GM10847 (cell line): ENCODE data around the gene MRPS18A.

Source experiments
- POLR2A ChIP-seq: IDR thresholded peaks from 2 replicates; pipeline ENCODE4 v1.6.1; 2011; ENCODE audit not compliant: insufficient read length; ENCODE audit errors: extremely low read depth

The MRPS18A gene

DNA sequence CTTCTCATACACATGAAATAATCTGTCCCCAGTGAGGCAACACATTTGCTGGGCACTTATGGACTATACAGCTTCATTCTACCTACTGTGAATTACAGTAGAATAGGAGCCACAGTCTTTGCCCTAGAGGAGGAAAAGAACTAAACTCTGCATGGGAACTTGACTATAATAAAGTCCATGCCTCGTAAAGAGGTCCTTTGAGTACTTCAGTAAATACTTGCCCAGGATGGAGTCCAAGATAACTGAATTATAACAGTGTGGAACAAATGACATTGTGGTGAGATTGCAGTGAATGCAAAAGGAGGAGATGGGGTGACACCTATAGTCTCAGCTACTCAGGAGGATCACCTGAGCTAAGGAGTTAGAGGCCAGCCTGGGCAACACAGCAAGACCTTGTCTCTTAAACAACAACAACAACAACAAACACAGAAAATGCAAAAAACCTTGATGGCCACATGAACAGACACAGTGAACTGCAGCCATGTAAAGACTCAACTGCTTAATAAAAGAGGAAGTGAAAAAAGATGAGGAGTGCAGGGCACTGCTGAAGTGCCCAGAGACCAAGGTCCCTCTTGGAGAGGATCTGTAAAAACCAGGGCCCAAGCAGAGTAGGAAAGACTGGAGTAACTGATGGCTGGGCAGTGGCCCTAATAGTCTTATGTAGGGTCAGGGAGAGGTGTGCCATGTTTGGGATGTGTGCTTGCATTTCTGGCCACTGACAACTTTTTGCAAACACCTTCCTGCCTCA, 3.7 kb downstream of the MRPS18A start:
- TF ChIP-seq POLR2A, result no peak

DNA sequence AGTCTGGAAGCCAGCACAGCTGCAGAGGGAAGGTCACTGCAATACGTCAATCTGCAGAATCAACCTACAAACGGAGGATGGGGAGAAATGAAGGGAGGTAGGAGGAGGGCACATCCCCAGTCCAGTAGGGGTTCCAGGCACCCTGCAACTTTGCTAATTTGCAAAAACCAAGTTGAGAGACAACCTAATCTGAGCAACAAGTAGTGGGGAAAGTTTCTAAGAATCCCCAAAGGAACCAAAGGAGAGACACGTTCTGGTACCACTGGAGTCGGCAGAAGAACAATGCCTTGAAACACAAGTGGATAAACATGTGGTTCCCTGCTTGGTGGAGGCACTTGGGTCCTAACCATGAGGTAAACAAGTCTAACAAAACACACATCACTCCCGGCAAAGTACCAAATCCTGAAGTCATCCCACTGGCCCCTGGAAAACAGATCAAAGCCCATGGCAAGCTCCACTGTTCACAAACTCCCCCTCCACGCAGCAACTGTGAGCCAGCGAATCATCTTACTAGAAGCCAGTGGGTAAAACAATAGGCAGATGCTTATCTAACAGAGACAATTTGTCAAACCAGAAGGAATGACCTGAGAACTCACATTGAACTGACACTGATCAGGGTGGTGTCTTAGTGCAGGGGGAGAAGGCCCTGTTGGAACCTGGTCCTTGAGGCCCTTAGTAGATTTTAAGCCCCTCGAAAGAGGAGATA, 4.7 kb downstream of the MRPS18A start:
- no peak for TF ChIP-seq POLR2A

DNA sequence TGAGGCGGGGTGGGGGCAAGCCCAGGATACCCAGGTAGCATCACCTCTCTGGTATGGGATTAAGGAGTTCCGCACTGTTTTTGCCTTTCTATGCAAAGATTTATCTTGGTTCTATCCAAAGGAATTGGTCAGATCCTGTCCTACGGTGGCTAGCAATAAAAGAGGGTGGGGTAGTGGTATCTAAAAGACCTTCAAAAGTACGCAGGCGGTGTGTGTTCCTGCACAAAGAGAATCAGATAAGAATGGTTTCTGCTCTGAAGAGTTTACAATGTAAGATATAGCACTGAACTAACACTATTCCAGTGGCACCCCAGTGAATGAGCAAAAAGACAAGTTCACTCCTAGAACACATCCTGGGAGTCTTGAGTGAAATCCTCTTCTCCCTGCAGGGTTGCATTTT, 6.3 kb downstream of the MRPS18A start:
- TF ChIP-seq POLR2A, result no peak

DNA sequence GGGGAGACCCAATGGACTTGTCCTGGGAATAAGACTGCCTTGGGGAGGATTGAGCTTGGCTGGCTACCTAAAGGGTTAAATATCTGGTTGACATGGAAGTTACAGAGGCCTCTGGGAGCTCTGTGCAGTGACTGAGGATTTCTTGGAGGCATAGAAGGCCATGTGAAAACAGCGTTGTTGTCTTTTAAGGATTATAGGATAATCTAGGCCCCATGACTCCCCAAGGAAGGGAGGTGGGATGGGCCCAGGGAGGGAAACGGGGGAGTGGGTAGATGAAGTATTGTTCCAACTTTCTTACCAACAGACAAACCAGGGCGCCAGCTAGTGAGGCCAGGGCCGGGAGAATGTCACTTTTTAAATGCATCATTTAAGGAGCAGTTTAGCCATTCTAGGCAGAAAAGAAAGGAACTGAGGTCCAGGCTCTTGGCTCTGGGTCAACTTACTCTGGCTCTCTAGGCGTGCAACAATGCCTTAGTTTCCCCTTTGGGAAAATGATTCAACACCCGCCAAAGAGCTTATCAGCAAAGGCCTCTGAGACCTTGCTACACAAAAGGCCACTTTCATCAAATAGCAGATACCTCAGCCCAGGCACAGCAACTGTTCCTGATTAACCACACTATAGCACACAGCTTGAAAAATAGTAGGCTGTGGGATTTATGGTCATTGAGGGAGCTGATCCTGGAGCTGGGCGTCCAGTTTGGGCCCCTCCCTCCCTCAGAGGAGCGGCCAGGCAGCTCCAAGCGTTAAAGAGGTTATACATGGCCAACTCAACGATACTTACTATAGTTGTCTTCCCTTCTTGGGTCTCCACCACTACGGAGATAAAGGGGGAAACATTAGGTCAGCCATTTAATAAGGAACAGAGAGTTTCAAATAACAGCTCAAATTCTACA, 7.0 kb downstream of the MRPS18A start:
- TF ChIP-seq POLR2A, result no peak

DNA sequence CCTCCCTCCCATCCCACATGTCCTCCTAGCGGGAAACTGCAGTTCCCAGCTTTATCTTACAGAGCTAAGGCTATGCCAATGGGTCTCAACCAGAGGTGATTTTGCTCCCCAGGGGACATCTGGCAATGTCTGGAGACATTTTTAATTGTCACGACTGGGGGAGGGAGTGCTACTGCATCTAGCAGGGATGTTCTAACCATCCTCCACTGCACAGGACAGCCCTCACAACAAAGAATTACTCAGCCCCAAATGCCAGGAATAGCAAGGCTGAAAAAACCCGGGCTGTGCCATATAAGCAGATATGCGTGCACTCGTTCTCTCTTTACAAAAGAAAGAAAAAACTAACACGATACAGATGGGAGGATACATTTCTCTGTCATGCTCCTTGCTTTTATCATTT, 8.5 kb downstream of the MRPS18A start:
- no peak for TF ChIP-seq POLR2A

DNA sequence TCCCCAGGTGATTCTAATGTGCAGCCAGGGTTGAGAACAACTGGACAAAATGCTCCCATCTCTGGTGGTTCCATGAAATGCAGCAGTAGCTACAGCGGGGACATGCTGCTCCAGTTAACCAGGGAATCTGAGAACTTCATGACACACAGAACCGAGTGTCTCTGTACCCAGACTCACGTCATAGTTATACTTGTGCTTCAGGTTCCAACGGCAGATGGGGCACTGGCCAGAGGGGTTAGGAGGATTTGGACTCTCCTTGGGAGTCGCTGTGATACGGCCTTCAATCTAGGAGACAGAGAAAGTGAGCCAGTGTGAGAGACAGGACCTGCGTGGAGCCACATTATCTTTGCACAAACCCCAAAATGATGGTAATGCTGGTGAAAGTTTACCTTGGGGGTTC, 9.2 kb downstream of the MRPS18A start:
- no peak for TF ChIP-seq POLR2A

DNA sequence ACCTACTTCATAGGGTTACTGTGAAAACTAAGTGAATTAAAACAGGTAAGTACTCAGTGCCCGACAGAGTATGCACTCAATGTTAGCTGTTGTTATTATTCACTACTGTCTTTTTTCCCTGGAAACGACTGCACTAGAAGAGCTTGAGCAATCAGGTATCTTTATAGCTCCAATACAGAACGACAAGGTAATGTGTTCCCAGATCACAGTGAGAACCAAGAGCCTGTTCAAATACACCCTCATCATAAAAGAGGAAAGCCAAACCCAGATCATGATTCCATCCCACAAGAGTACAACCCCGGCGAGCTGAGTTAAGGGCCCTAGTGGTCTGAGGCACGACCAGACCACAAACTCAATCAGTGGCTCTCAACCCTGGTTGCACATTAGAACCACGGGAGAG, 9.8 kb downstream of the MRPS18A start:
- TF ChIP-seq POLR2A, result no peak

DNA sequence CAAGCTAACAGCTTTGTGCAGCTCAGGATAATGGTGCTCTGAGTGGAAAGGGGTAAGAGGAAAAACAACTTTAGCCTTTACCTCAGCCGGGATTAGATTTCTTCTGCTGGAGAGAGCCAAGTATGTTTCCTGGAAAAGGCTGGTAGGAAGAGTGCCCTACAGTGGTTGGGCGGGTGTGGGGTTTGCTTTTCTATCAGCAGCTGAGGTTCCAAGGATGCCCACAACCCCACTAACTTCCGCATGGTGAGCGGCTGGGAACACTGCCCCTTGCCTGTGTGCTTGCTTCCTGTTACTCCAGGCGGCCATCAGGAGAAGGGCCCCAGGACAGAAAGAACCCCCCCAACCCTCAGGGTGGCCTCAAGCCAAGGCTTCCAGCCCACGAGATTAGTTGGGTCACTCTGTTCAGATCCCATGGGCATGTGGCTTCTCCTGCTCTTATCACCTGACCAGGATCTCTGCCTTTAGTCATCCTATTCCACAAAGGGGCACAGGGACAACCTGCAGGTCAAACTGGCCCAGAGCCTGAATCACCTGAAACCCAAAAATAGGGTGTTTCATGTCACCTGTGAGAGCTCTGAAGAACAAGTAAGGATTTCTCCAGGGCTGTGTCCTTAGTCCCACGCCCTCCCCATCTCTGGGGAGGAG, 10.5 kb downstream of the MRPS18A start:
- no peak for TF ChIP-seq POLR2A

DNA sequence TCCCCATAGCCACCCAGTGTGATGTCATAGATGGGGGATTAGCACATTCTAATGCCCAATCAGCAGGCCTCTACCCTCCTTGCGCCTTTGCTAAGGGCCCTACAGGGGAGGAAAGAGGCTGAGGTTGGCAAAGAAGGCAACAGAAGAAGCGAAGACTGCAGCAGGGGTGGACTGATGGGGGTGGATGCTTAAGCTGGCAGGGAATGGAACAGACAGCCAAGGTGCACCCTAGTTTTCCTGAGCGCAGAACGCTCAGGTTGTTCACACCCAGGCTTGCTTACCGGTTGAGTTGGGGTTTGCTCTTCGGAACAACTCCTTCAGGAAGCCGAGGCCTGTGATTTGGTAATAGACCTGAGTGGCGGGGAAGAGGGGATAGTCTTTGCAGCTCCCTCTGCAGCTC, 12.7 kb downstream of the MRPS18A start:
- TF ChIP-seq POLR2A, result no peak

DNA sequence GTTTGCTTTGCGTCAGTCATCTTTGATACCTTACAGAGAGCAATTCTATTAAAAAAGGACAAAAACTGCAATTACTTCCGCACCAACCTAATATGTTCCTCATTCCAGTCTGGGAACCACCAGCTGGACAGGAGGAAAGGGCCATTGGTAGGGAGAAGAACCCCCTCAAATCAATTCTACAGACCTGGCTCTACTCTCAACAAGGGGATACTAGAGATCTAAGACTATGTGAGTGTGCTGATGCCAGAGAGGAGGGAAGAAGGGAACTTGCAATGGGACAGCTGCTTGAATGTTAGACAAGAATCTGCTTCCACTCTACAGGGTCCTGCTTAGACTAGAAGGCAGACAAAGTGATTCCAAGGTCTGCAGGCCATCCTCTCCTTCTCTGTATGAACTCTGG, 13.3 kb downstream of the MRPS18A start:
- TF ChIP-seq POLR2A, result no peak

DNA sequence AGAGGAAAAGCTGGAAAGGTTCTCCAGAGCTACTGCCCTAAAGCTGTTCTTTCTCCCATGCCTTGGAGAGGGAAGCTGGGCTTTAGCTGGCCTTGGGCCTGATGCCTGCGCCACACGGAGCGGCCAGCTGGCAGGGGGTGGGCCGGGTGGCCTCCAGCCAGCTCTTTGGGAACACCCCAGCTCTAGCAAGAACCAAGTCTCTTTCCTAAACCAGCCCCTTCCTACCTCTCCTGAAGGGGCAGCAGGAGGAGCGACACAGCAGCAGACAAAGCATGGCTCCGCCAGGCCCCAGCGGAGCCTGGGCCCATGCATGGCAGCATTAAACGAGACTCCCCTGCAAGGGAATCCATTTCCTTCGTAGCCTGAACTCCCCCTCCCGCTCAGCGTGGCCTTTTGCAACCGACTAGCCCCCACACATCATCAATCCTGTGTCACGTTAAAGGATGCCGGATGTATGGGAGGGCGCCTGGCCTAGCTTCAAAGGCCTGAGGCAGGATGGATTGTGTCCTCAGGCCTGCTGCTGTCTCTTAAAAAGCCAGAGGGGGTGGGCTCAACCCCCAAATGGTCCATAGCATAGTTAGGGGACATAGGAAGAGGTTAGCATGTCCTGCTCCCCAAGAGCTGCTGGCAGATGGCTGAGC, 14.0 kb downstream of the MRPS18A start:
- no peak for TF ChIP-seq POLR2A

DNA sequence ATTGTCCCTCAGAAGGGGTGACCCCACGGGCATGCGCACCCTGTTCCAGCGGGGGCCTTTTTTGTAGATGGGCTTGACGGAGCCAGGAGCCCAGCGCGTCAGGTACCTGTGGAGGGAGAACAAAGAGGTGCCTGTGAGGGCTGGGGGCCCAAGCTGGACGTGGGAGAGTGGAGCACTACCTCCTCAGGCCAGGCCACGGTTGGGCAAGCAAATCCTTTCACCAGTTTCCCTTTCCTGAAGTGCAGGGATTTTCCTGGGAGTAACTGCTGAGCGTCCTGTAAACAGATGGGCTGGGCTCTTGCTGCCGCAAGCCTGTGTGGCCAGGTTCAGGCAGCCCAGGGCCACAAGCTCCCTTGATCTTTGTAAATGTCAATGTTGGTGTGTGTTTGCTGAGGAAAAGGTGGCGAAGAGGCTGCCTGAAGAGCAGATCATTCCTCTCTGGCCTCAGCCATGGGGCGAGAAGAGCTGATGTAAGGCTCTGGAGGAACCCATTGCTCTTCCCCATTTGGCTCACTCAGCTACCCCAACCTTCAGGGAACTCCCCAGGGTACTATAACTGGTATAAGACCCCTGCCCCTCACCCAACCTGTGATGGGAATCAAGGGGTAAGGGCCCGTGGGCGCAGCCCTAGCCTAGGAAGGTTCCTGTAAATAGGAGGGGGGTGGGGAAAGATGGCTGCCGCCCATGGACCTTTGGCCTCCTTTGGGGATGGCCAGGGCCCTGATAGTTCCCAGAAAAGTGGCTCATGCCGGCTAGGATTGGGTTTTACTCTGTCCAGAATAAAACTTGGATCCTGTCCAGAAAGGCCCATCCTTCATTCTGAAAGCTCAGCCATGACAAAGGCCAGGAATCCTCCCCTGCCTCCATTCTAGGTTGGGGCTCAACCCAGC, 15.5 kb downstream of the MRPS18A start:
- TF ChIP-seq POLR2A, result no peak

DNA sequence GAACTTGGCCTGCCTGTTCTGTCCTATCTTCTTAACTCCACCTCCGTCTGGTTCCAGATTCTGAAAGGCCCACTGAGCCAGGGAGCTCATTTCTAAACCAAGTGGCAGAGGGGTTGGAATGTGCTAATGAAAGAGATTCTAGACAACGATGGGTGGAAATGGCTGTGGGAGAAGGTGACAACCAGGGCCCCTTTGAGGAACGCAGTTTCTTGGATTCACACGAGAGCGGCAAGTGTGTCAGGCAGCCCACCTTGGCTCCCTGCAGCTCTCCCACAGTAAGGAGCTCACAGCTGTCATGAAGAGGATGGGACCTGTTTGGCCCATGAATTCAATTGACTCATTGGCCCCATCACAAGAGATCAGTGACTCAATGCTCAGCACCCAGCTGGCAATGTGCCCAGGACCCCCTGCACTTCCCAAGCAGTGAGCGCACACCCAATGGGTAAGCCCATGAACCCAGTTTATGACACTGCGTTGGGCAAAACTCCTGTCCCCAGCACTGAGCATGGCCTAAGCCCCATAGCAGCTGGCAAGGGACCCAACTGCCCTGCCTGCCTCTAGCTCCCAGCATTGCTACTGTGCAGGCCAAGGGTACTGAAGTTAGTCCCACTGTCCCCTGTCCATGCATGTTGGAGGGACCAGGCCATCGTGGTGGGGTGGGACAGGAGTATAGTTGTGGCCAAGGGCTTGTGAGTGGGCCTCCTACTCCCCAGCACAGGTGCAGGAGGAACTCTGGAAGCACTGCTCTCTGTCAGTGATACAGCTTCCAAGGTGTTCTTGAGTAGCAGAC, 16.4 kb downstream of the MRPS18A start:
- no peak for TF ChIP-seq POLR2A
